ENCODE data around the gene FAM222B.
"Not testable (repeated sequence)": the region's sequence is repeated elsewhere in the genome, so short reads cannot be mapped to it uniquely, and the experiment has no call there.

The FAM222B gene

DNA sequence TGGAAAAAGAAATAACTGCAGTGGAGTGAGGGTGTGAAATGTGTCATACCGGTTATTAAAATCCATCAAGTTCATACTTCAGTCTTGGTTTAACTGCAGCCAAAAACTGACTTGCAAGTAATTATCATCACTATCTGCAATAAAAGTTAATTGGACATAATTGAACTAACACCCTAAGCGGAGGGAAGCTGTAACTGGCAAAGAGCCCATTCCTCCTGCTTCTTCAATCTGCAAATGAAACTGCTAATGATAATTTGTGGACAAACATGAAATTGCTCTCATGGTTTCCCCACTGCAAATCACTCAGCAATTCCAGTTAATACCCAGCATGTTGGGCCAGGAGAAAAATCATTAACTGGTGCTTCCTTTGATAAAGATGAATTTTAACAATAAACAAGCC, 46.5 kb downstream of the FAM222B start:
- Histone ChIP-seq H3K4me3 (no peak overlapping the region), H3K27ac (no peak overlapping the region)
- TF ChIP-seq, protein P1, sequence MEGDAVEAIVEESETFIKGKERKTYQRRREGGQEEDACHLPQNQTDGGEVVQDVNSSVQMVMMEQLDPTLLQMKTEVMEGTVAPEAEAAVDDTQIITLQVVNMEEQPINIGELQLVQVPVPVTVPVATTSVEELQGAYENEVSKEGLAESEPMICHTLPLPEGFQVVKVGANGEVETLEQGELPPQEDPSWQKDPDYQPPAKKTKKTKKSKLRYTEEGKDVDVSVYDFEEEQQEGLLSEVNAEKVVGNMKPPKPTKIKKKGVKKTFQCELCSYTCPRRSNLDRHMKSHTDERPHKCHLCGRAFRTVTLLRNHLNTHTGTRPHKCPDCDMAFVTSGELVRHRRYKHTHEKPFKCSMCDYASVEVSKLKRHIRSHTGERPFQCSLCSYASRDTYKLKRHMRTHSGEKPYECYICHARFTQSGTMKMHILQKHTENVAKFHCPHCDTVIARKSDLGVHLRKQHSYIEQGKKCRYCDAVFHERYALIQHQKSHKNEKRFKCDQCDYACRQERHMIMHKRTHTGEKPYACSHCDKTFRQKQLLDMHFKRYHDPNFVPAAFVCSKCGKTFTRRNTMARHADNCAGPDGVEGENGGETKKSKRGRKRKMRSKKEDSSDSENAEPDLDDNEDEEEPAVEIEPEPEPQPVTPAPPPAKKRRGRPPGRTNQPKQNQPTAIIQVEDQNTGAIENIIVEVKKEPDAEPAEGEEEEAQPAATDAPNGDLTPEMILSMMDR (IDR thresholded peaks at IDR 0.05): no peak
- DNase-seq (ENCODE audit: low spot score): no peak

DNA sequence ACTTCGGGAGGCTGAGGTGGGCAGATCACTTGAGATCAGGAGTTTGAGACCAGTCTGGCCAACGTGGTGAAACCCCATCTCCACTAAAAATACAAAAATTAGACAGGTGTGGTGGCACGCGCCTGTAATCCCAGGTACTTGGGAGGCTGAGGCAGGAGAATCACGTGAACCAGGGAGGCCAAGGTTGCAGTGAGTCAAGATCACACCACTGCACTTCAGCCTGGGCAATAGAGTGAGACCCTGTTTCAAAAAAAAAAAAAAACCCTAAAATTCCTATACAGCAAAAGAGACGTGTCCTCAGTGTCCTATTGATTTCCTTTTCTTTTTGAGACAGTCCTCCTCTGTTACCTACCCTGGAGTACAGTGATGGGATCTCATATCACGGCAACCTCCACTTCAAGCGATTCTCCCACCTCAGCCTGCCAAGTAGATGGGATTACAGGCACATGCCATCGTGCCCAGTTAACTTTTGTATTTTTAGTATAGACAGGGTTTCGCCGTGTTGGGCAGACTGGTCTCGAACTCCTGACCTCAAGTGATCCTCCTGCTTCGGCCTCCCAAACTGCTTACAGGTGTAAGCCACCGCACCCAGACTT, 47.6 kb downstream of the FAM222B start:
- not testable (repeated sequence) for H3K4me3 ChIP-seq; DNase-seq (ENCODE audit: low spot score); H3K27ac ChIP-seq

DNA sequence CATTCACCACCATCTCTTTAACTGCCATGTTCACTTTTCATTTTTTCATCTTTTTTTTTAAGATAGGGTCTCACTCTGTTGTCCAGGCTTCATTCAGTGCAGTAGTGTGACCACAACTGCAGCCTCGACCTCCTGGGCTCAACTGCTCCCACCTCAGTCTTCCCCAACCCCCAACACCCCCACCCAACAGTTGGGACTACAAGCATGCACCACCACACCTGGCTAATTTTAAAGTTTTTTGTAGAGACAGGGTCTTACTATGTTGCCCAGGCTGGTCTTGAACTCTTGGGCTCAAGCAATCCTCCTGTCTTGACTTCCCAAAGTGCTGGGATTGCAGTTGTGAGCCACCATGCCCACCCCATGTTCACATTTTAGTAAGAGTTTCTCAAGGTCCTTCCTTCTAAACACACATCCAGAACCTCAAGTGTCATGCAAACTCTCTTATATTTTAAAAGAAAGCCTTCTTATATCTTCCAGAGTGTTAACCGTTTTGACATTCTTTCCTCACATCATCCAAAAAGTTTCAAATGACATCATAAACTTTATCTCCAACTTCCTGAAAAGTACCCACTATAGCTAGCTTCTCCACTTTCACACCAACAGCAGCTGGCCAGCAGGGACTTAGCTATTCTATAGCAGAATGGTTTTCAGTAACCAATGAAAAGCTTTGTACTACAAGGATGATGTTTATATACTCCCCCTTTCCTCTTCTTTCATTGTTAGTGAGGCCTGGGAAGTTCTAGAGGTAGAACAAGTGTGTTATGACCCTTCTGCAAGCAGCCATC, 49.5 kb downstream of the FAM222B start:
- DNase-seq (ENCODE audit: low spot score): no peak
- TF ChIP-seq, protein P1 (IDR thresholded peaks at IDR 0.05): no peak
- no peak overlapping the region for H3K4me3 ChIP-seq
- no peak overlapping the region for H3K27ac ChIP-seq

DNA sequence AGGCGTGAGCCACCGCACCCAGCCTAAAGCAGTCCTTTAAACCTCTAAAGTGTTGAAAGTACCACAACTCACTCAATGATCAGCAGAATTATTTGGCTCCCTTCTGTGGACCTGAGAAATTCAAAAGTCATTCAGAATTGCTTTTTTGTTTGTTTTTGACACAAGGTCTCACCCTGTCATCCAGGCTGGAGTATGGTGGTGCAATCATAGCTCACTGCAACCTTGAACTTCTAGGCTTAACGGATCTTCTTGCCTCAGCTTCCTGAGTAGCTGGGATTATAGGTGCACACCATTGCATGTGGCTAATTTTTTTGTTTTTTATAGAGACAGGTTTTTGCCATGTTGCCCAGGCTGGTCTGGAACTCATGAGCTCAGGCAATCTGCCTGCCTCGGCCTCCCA, 54.5 kb downstream of the FAM222B start:
- TF ChIP-seq, protein P1 (IDR thresholded peaks at IDR 0.05): no peak
- no peak overlapping the region for H3K4me3 ChIP-seq
- H3K27ac ChIP-seq: no peak overlapping the region
- no peak for DNase-seq (ENCODE audit: low spot score)

DNA sequence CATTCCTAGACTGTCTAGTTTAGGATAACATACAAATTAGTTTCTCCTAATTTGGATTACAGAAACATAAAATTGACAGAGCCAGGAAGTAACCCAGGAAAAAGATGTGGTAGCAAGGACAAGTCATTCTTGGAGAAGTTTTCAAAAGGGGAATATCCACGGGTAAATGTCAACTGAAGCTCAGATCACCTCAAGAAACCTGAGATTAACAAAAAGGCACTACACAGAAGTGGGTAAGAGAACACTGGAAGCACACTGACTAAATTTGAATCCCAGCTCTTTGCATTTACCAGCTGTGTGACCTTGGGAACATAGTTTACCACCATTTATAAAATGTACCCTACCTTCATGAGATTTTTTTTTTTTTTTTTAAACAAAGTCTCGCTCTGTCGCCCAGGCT, 59.4 kb downstream of the FAM222B start:
- Histone ChIP-seq H3K4me3 (no peak overlapping the region), H3K27ac (no peak overlapping the region)
- no peak for DNase-seq (ENCODE audit: low spot score)
- TF ChIP-seq, protein P1 (IDR thresholded peaks at IDR 0.05): no peak

DNA sequence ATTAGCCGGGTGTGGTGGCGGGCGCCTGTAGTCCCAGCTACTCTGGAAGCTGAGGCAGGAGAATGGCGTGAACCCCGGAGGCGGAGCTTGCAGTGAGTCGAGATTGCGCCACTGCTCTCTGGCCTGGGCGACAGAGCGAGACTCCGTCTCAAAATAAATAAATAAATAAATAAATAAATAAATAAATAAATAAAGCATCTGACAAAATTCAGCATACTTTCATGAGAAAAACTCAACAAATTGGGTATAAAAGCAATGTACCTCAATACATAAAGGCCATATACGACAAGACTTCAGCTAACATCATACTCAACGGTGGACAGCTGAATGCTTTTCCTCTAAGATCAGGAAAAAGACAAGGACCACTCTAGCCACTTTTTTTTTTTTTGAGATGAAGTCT, 63.0 kb downstream of the FAM222B start:
- DNase-seq (ENCODE audit: low spot score); H3K27ac ChIP-seq; H3K4me3 ChIP-seq: not testable (repeated sequence)

DNA sequence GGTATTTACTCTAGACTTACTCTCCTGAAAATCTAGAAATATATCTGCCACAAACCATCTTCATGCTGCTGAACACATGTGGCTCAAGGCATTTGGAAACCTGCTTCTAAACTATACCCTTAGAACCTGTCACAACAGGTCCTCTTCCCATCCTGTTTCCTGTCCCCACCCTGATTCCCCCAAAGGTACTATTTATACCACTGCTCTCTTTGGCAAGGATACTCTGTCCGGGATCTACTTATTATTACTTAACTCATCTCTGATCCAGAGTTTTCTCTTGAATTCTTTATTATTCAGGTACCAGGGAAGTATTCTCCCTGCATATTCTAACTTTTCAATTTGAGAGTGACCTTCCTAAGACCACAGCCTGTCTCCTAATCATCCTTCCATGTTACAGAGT, 65.4 kb downstream of the FAM222B start:
- Histone ChIP-seq H3K4me3 (no peak overlapping the region), H3K27ac (no peak overlapping the region)
- no peak for DNase-seq (ENCODE audit: low spot score)
- TF ChIP-seq, protein P1 (IDR thresholded peaks at IDR 0.05): no peak

DNA sequence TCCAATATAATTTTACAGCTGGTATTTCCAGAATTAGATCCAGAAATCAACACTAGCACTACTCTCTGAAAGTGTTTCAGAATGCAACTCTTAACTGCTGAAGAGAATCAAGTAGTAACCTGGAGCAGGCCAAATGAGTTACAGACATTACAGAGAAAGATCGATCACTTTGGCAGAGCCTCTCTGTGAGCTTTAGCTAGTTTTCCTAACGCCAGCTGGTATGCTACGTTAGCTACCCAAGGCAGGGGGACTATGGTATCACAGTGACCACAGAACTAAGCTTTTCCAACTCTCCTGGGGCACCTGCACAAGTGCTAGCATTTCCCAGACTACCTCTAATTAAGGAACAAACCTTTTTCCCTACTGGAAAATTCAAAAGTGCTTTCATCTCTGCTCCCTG, 68.4 kb downstream of the FAM222B start:
- TF ChIP-seq, protein P1 (IDR thresholded peaks at IDR 0.05): no peak
- H3K4me3 ChIP-seq: no peak overlapping the region
- no peak for DNase-seq (ENCODE audit: low spot score)
- H3K27ac ChIP-seq: no peak overlapping the region

All from coronary artery (tissue), 2 donors.